Osteoblast (primary cell): Measurements from ENCODE around the gene PRR7. TPM values are rescaled to one million over a fixed set of nuclear protein-coding genes. Genes with fewer than 3 reads are reported as not detected.

Source experiments
- DNase-seq: peaks from one replicate; pipeline ENCODE4 v3.0.0; 2011; ENCODE audit warnings: low spot score, mixed read lengths; ENCODE audit not compliant: insufficient read length; ENCODE audit errors: missing footprints
- H2AFZ ChIP-seq: 2 replicates; pipeline ENCODE4 v1.6.0; 2011; ENCODE audit warnings: mild to moderate bottlenecking, low read length
- H3K27ac ChIP-seq: 2 replicates; pipeline ENCODE4 v1.5.1; 2011; ENCODE audit warnings: mild to moderate bottlenecking, low read depth, low read length, moderate library complexity
- H3K27me3 ChIP-seq: 2 replicates; pipeline ENCODE4 v1.6.0; 2012; ENCODE audit warnings: mild to moderate bottlenecking, control low read depth, inconsistent platforms, low read length, moderate library complexity; ENCODE audit not compliant: insufficient read depth
- H3K36me3 ChIP-seq: 2 replicates; pipeline ENCODE4 v1.5.1; 2011; ENCODE audit warnings: mild to moderate bottlenecking, low read length, control low read depth, moderate library complexity; ENCODE audit not compliant: insufficient read depth
- H3K4me1 ChIP-seq: 2 replicates; pipeline ENCODE4 v1.5.1; 2011; ENCODE audit warnings: mild to moderate bottlenecking, low read length, control low read depth, moderate library complexity; ENCODE audit not compliant: insufficient read depth
- H3K4me2 ChIP-seq: 2 replicates; pipeline ENCODE4 v1.6.0; 2011; ENCODE audit warnings: mild to moderate bottlenecking, low read length; ENCODE audit not compliant: insufficient read depth
- H3K4me3 ChIP-seq: fragments of 200-600 bp; sonication (generic); 3 replicates; pipeline ENCODE4 v1.5.1; 2012; ENCODE audit warnings: mild to moderate bottlenecking, low read length, inconsistent platforms; ENCODE audit not compliant: insufficient read depth
- H3K79me2 ChIP-seq: 2 replicates; pipeline ENCODE4 v1.6.0; 2012; ENCODE audit warnings: mild to moderate bottlenecking, low read length, control low read depth, inconsistent platforms; ENCODE audit not compliant: insufficient read depth
- H3K9me3 ChIP-seq: 2 replicates; pipeline ENCODE4 v1.5.1; 2011; ENCODE audit warnings: low read depth, low read length, control low read depth
- H4K20me1 ChIP-seq: 2 replicates; pipeline ENCODE4 v1.6.0; 2012; ENCODE audit warnings: mild to moderate bottlenecking, low read length, control low read depth; ENCODE audit not compliant: insufficient read depth
- total RNA-seq: library from RNA; depleted of rRNA; stranded (reverse); fragments of >200 nt; gene quantifications from 2 replicates; pipeline ENCODE4 v1.2.3, GENCODE V29; 2012
- TF ChIP-seq, protein P1 (sequence below): IDR thresholded peaks from 2 replicates; pipeline ENCODE4 v1.5.1; 2011; ENCODE audit warnings: mild to moderate bottlenecking, low read depth, low read length, moderate library complexity; ENCODE audit errors: extremely low read depth

PRR7 gene
- total RNA-seq, 1 donor = 12.7 TPM

DNA sequence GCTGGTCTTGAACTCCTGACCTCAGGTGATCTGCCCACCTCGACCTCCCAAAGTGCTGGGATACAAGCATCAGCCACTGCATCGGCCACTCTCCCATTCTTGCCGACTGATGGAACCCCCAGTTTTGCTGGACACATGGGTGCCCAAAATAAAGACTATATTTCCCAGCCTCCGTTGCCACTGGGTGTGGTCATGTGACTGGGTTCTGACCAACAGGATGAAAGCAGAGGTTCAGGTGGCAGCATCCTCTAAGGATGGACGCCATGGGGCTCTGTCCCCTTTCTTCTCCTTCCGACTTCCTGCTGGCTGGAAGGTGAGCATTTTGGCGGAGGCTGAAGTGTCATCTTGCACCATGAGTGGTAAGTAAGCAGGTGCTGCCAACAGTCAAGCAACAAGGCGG lies 40.5 kb downstream of the PRR7 start:
- TF ChIP-seq, protein P1, sequence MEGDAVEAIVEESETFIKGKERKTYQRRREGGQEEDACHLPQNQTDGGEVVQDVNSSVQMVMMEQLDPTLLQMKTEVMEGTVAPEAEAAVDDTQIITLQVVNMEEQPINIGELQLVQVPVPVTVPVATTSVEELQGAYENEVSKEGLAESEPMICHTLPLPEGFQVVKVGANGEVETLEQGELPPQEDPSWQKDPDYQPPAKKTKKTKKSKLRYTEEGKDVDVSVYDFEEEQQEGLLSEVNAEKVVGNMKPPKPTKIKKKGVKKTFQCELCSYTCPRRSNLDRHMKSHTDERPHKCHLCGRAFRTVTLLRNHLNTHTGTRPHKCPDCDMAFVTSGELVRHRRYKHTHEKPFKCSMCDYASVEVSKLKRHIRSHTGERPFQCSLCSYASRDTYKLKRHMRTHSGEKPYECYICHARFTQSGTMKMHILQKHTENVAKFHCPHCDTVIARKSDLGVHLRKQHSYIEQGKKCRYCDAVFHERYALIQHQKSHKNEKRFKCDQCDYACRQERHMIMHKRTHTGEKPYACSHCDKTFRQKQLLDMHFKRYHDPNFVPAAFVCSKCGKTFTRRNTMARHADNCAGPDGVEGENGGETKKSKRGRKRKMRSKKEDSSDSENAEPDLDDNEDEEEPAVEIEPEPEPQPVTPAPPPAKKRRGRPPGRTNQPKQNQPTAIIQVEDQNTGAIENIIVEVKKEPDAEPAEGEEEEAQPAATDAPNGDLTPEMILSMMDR = no peak

DNA sequence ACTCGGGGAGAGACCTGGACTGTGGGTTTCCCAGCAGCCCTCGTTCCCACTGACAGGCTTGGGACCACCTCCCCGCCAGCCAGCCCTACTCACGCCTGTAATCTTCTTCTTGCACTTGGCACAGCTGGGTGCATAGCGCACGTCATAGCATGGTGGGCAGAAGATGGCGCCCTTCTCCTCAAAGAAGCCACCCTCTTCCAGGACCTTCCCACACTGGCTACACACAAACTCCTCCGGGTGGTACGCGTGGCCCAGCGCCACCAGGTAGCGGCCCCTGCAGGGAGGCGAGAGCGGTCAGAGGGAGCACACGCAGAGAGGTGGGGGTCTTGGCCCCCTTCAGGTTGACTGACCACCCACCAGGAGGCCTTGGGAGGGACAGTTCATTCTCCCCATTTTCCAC lies 41.4 kb downstream of the PRR7 start:
- H2AFZ ChIP-seq = no peak overlapping the region
- H3K9me3 ChIP-seq = no peaks in the 10 kb centered on the region
- H3K4me2 ChIP-seq = no peak overlapping the region
- H3K4me3 ChIP-seq = no peak overlapping the region
- H3K27ac ChIP-seq = no peak overlapping the region
- H4K20me1 ChIP-seq = peaks cover 83% of the 10 kb centered on the region
- peaks cover 8% of the 10 kb centered on the region for H3K4me1 ChIP-seq
- no peak for DNase-seq
- H3K79me2 ChIP-seq = peaks cover 56% of the 10 kb centered on the region
- H3K27me3 ChIP-seq = no peaks in the 10 kb centered on the region
- H3K36me3 ChIP-seq = peaks cover 95% of the 10 kb centered on the region
- TF ChIP-seq, protein P1 = no peak

More for the DNA sequence above, 40.5 kb downstream of the PRR7 start:
- Histone ChIP-seq H4K20me1 (peaks cover 76% of the 10 kb centered on the region), H3K4me1 (peaks cover 3% of the 10 kb centered on the region), H3K4me3 (no peak overlapping the region), H2AFZ (no peak overlapping the region), H3K79me2 (peaks cover 48% of the 10 kb centered on the region), H3K27ac (no peak overlapping the region), H3K4me2 (no peak overlapping the region), H3K27me3 (no peaks in the 10 kb centered on the region), H3K9me3 (no peaks in the 10 kb centered on the region), H3K36me3 (peaks cover 95% of the 10 kb centered on the region)
- no peak for DNase-seq

DNA sequence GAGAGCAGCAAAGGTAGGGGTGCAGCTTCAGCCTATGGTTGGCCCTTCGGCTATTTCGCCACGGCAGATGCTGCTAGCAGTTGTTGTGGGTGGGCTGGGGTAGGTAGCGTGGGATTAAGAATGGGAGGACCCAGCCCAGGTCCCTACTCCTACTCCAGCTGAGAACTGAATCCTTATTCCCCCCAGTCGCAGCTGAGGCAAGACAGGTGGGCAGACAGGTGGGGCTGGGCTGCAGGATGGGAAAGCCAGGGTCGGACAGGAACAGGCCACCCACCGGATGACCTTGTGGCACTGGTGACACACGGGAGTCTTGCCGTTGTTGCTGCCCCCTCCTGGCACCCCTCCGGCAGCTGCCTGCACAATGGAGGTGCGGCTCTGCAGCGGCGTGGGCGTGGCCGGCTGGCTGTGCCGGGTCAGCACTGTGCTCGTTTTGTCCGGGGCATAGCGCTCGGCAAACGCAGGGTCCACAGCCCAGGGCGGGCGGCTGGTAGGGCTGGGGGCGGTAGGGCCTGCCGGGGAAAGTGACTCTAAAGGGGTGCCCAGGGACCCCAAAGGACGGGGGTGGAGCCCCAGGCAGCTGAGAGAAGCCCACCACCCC lies 42.6 kb downstream of the PRR7 start:
- H3K4me3 ChIP-seq = no peak overlapping the region
- no peaks in the 10 kb centered on the region for H3K27me3 ChIP-seq
- no peak overlapping the region for H3K27ac ChIP-seq
- no peaks in the 10 kb centered on the region for H3K9me3 ChIP-seq
- TF ChIP-seq, protein P1 = no peak
- no peak overlapping the region for H3K4me2 ChIP-seq
- peaks cover 84% of the 10 kb centered on the region for H4K20me1 ChIP-seq
- H3K36me3 ChIP-seq = peaks cover 95% of the 10 kb centered on the region
- DNase-seq = no peak
- peaks cover 68% of the 10 kb centered on the region for H3K79me2 ChIP-seq
- H2AFZ ChIP-seq = no peak overlapping the region
- peaks cover 20% of the 10 kb centered on the region for H3K4me1 ChIP-seq

DNA sequence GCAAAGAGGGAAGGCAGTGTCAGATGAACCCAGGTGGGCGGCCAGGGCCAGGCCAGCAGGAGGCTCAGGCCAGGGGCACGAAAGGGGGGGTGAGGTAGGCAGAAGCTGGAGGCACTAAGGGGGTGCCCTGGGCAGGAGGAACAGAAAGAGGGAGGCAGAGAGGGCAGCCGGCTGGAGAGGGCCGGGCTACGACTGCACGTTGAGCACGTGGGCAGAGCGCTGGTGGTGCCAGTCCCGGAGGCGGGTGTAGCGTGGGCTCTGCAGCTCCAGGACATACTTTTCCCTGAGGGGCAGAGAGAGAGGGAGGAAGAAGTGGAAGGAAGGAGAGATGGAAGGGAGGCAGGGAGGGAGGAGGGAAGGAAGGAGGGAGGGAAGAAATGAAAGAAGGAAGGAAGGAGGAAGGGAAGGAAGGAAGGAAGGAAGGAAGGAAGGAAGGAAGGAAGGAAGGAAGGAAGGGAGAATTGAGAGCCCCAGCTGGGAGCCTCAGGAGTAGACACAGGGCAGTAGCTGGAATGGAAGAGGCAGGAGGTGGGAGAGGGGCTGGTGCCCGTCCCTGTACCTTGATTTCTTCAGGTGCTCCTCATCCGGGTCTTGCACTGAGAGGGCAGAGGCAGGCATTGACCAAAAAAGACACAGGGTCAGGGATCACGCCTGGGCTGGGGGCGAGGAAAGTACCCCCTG lies 43.8 kb downstream of the PRR7 start:
- H2AFZ ChIP-seq = no peak overlapping the region
- no peak overlapping the region for H3K4me2 ChIP-seq
- TF ChIP-seq, protein P1 = no peak
- peaks cover 71% of the 10 kb centered on the region for H3K79me2 ChIP-seq
- H4K20me1 ChIP-seq = peaks cover 84% of the 10 kb centered on the region
- peak; percentile 82 for DNase-seq
- H3K36me3 ChIP-seq = peaks cover 87% of the 10 kb centered on the region
- H3K9me3 ChIP-seq = no peaks in the 10 kb centered on the region
- peaks cover 33% of the 10 kb centered on the region for H3K4me1 ChIP-seq
- H3K27me3 ChIP-seq = no peaks in the 10 kb centered on the region
- H3K4me3 ChIP-seq = no peak overlapping the region
- H3K27ac ChIP-seq = no peak overlapping the region
